Esophagus squamous epithelium (tissue), 4 donors: Measurements from ENCODE around the gene SPINK6.

Experiments
- POLR2A ChIP-seq, 4 donors: fragments of 450-650 bp; IDR thresholded peaks; one replicate each; pipeline ENCODE4 v1.6.1; 2017; ENCODE audit warnings: antibody characterized with exemption in 4 of 4, mild to moderate bottlenecking in 4 of 4, moderate library complexity in 3 of 4
- TF ChIP-seq, protein P1 (sequence below), 6 experiments: fragments of 450-650 bp in 4 of 6; fragments of 200-600 bp in 2 of 6; sonication (generic) in 2 of 6; IDR thresholded peaks; one replicate each; pipeline ENCODE4 v1.5.1; 2016 to 2019; ENCODE audit warnings: antibody characterized with exemption in 6 of 6, mild to moderate bottlenecking in 4 of 6, moderate library complexity in 4 of 6

GRCh38 chr5:148168246-148168645 lies 34.6 kb upstream of the SPINK6 start, which contains the start of gene SPINK14:
- TF ChIP-seq, protein P1, sequence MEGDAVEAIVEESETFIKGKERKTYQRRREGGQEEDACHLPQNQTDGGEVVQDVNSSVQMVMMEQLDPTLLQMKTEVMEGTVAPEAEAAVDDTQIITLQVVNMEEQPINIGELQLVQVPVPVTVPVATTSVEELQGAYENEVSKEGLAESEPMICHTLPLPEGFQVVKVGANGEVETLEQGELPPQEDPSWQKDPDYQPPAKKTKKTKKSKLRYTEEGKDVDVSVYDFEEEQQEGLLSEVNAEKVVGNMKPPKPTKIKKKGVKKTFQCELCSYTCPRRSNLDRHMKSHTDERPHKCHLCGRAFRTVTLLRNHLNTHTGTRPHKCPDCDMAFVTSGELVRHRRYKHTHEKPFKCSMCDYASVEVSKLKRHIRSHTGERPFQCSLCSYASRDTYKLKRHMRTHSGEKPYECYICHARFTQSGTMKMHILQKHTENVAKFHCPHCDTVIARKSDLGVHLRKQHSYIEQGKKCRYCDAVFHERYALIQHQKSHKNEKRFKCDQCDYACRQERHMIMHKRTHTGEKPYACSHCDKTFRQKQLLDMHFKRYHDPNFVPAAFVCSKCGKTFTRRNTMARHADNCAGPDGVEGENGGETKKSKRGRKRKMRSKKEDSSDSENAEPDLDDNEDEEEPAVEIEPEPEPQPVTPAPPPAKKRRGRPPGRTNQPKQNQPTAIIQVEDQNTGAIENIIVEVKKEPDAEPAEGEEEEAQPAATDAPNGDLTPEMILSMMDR (IDR thresholded peaks at IDR 0.05) = no peak
- no peak for TF ChIP-seq POLR2A (IDR thresholded peaks at IDR 0.05)
